Measurements from ENCODE around the gene TTLL11. TPM values are rescaled to one million over a fixed set of nuclear protein-coding genes. Genes with fewer than 3 reads are reported as not detected.

The TTLL11 gene
- total and polyA plus RNA-seq, 2 of the 8 experiments (the other 6 are each of a cell fraction or from before 2014, with no cell fraction given): 0.56 to 0.80 TPM

- TF ChIP-seq TEAD4 (IDR thresholded peaks at IDR 0.05; ENCODE audit: low read depth, low read length): no peak
- no peak for TF ChIP-seq EP300 (IDR thresholded peaks at IDR 0.05; ENCODE audit: borderline replicate concordance in 1 of 2, low read depth in 2 of 2, low read length in 2 of 2)
- no peak for TF ChIP-seq POLR2AphosphoS5 (IDR thresholded peaks at IDR 0.05; ENCODE audit: low read depth, low read length)
- no peak for TF ChIP-seq CHD7 (IDR thresholded peaks at IDR 0.05; ENCODE audit: insufficient replicate concordance, low read length)
Measured at GRCh38 chr9:121859646-121860045, 233.5 kb downstream of the TTLL11 start (continued).

Measured in H1 (cell line).